Activated CD4-positive, alpha-beta T cell treated with anti-CD3 and anti-CD28 coated beads, Interleukin-2, amount 10 ng/mL, durations not matched to agents 24 days and 14 days (primary cell): ENCODE data around the gene AADACL3. TPM values are rescaled to one million over a fixed set of nuclear protein-coding genes. Genes with fewer than 3 reads are reported as not detected.
"Not testable (repeated sequence)": the region's sequence is repeated elsewhere in the genome, so short reads cannot be mapped to it uniquely, and the experiment has no call there.

Experiments
- DNase-seq: peaks from one replicate; pipeline ENCODE4 v3.0.0; 2022
- H3K27ac Mint-ChIP-seq: one replicate; pipeline ENCODE4 v1.8.0; 2022; ENCODE audit warnings: mild to moderate bottlenecking, mixed read lengths
- H3K27me3 Mint-ChIP-seq: one replicate; pipeline ENCODE4 v1.8.0; 2022; ENCODE audit warnings: mixed read lengths
- H3K36me3 Mint-ChIP-seq: one replicate; pipeline ENCODE4 v1.8.0; 2022; ENCODE audit warnings: low read depth, mild to moderate bottlenecking, mixed read lengths
- H3K4me1 Mint-ChIP-seq: one replicate; pipeline ENCODE4 v1.8.0; 2021; ENCODE audit warnings: mixed read lengths
- H3K4me3 Mint-ChIP-seq: one replicate; pipeline ENCODE4 v1.8.0; 2022; ENCODE audit warnings: mild to moderate bottlenecking, moderate library complexity, mixed read lengths
- H3K9me3 Mint-ChIP-seq: one replicate; pipeline ENCODE4 v1.8.0; 2021; ENCODE audit warnings: mixed read lengths
- intact Hi-C: fragments of 100-400 bp; cut with micrococcal nuclease; formaldehyde crosslinking; loops from one replicate; pipeline ENCODE4 v1.15.1; 2023
- total RNA-seq: library from RNA; stranded (reverse); gene quantifications from 2 replicates; pipeline ENCODE4 v1.2.3, GENCODE V29; 2022

AADACL3 gene
- total RNA-seq, 1 donor from 2014 or later = not detected

- Mint-ChIP-seq H3K27ac (no peak overlapping the region), H3K36me3 (no peaks in the 10 kb centered on the region), H3K27me3 (peaks cover 21% of the 10 kb centered on the region), H3K9me3 (peaks cover 5% of the 10 kb centered on the region), H3K4me3 (no peak overlapping the region), H3K4me1 (no peaks in the 10 kb centered on the region)
- DNase-seq = no peak
- intact Hi-C loops = no loop called here
These were observed 9.8 kb upstream of the AADACL3 start for GRCh38 chr1:12706061-12706460.

DNA sequence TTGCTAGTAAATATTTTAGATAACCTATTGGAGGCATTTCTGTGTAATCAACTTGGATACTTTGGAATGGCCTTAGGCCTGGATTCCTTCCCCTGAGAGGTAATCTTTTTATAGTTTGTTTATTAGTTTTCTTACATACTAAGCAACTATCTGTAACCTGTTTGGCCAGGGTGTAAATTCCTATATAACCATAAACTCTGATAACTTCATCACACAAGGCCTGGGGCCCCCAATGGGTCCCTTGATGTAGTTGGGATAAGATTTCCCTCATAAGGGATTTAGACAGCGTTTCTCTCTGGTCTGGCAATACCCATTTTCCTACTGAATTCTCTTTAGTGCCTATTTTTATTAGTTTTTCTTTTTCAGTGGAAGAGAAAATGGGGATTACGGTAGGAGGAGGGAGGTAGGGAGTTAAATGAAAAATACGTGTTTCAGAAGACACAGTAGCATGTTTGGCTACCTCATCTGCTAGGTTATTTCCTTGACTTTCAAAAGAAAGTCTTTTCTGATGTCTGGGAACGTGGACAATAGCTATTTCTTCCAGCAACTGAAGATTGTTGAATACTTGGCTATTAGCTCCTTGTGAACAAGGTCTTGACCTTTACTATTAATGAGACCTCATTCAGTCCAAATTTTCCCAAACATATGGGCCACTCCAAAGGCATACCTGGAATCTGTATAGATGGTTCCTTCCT lies 7.4 kb upstream of the AADACL3 start:
- intact Hi-C loops = no loop called here
- H3K27me3 Mint-ChIP-seq = peaks cover 32% of the 10 kb centered on the region
- DNase-seq = no peak
- no peaks in the 10 kb centered on the region for H3K9me3 Mint-ChIP-seq
- H3K4me3 Mint-ChIP-seq = no peak overlapping the region
- H3K36me3 Mint-ChIP-seq = no peaks in the 10 kb centered on the region
- H3K4me1 Mint-ChIP-seq = no peaks in the 10 kb centered on the region
- no peak overlapping the region for H3K27ac Mint-ChIP-seq

GRCh38 chr1:12709091-12709491 lies 6.8 kb upstream of the AADACL3 start:
- no peaks in the 10 kb centered on the region for H3K9me3 Mint-ChIP-seq
- DNase-seq = no peak
- peaks cover 32% of the 10 kb centered on the region for H3K27me3 Mint-ChIP-seq
- no peaks in the 10 kb centered on the region for H3K4me1 Mint-ChIP-seq
- no peak overlapping the region for H3K27ac Mint-ChIP-seq
- H3K36me3 Mint-ChIP-seq = no peaks in the 10 kb centered on the region
- intact Hi-C loops = no loop called here
- H3K4me3 Mint-ChIP-seq = no peak overlapping the region

GRCh38 chr1:12709696-12710095 lies 6.2 kb upstream of the AADACL3 start:
- no peak for DNase-seq
- Mint-ChIP-seq H3K4me1 (no peaks in the 10 kb centered on the region), H3K9me3 (no peaks in the 10 kb centered on the region), H3K36me3 (no peaks in the 10 kb centered on the region), H3K27me3 (peaks cover 32% of the 10 kb centered on the region), H3K4me3 (no peak overlapping the region), H3K27ac (no peak overlapping the region)
- intact Hi-C loops = no loop called here

- DNase-seq = no peak
- H3K36me3 Mint-ChIP-seq = no peaks in the 10 kb centered on the region
- H3K4me3 Mint-ChIP-seq = no peak overlapping the region
- H3K9me3 Mint-ChIP-seq = no peaks in the 10 kb centered on the region
- no peaks in the 10 kb centered on the region for H3K4me1 Mint-ChIP-seq
- intact Hi-C loops = no loop called here
- H3K27me3 Mint-ChIP-seq = peaks cover 34% of the 10 kb centered on the region
- no peak overlapping the region for H3K27ac Mint-ChIP-seq
These were observed 4.4 kb upstream of the AADACL3 start for GRCh38 chr1:12711536-12711935.

GRCh38 chr1:12712076-12712475 lies 3.8 kb upstream of the AADACL3 start:
- no peak overlapping the region for H3K27ac Mint-ChIP-seq
- H3K4me1 Mint-ChIP-seq = no peaks in the 10 kb centered on the region
- no peaks in the 10 kb centered on the region for H3K36me3 Mint-ChIP-seq
- peaks cover 32% of the 10 kb centered on the region for H3K27me3 Mint-ChIP-seq
- no peak overlapping the region for H3K4me3 Mint-ChIP-seq
- no peaks in the 10 kb centered on the region for H3K9me3 Mint-ChIP-seq
- DNase-seq = no peak
- intact Hi-C loops = no loop called here

DNA sequence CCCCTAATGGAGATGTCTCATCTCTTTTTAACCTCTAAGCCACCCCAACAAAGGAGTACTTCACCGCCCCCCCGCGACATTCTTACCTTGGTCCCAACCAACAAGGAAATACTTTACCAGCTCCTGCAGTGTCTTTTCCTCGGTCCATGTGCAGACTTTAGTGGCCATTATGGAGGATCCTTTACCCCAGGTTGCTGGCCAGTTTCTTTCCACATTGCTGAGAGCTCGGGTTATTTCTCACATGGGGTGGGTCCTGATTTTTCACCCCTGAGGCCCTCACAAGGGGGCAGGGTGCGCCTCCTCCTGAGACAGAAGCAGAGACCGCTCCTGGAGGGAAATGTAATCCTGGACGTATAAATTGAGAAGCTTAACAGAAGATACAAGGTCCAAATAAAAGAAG lies 3.0 kb upstream of the AADACL3 start:
- no peak for DNase-seq
- H3K27ac Mint-ChIP-seq = no peak overlapping the region
- intact Hi-C loops = no loop called here
- no peaks in the 10 kb centered on the region for H3K36me3 Mint-ChIP-seq
- H3K9me3 Mint-ChIP-seq = no peaks in the 10 kb centered on the region
- H3K4me3 Mint-ChIP-seq = no peak overlapping the region
- no peaks in the 10 kb centered on the region for H3K4me1 Mint-ChIP-seq
- H3K27me3 Mint-ChIP-seq = peaks cover 28% of the 10 kb centered on the region

GRCh38 chr1:12713651-12714050 lies 2.3 kb upstream of the AADACL3 start:
- H3K27ac Mint-ChIP-seq = not testable (repeated sequence)
- H3K27me3 Mint-ChIP-seq = peaks cover 28% of the 10 kb centered on the region

GRCh38 chr1:12714710-12715475 lies 1.0 kb upstream of the AADACL3 start:
- H3K4me1 Mint-ChIP-seq = no peaks in the 10 kb centered on the region
- intact Hi-C loops = no loop called here
- DNase-seq = no peak
- H3K36me3 Mint-ChIP-seq = no peaks in the 10 kb centered on the region
- H3K27ac Mint-ChIP-seq = no peak overlapping the region
- peaks cover 23% of the 10 kb centered on the region for H3K27me3 Mint-ChIP-seq
- no peaks in the 10 kb centered on the region for H3K9me3 Mint-ChIP-seq
- no peak overlapping the region for H3K4me3 Mint-ChIP-seq

More at GRCh38 chr1:12713651-12714050, 2.3 kb upstream of the AADACL3 start:
- intact Hi-C loops, H3K4me3 Mint-ChIP-seq, H3K4me1 Mint-ChIP-seq, DNase-seq, H3K36me3 Mint-ChIP-seq, H3K9me3 Mint-ChIP-seq: not testable (repeated sequence)

DNA sequence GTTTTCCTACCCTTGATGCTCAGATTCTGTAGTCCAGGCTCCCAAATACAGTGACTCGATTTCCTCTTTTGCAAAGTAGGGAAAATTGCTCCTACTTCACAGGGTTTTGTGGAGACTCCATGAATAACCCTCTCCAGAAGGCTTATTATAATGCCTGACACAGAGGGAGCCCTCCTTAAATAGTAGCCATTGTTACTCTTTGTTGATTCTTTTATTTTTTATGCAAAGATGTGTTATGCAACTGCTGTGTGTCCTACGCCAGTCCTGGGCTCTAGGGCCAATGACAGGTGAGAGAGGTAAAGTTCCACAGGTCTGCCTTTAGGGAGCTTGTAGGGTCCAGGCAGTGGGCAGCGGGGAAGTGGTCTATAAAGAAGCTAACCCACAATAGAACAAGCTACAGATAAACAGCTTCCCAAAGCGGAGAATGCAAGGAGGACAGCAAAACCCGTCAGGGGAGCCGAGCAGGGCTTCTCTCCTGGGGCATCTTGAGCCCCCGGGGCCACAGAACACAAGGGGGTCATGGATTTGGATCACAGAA lies 1.5 kb downstream of the AADACL3 start:
- DNase-seq = no peak
- Mint-ChIP-seq H3K27me3 (peaks cover 4% of the 10 kb centered on the region), H3K27ac (no peak overlapping the region), H3K4me3 (no peak overlapping the region), H3K9me3 (no peaks in the 10 kb centered on the region), H3K4me1 (no peaks in the 10 kb centered on the region), H3K36me3 (no peaks in the 10 kb centered on the region)
- intact Hi-C loops = no loop called here

- no peak overlapping the region for H3K4me3 Mint-ChIP-seq
- H3K4me1 Mint-ChIP-seq = no peaks in the 10 kb centered on the region
- DNase-seq = no peak
- H3K9me3 Mint-ChIP-seq = no peaks in the 10 kb centered on the region
- H3K27me3 Mint-ChIP-seq = peaks cover 9% of the 10 kb centered on the region
- no peaks in the 10 kb centered on the region for H3K36me3 Mint-ChIP-seq
- intact Hi-C loops = no loop called here
- no peak overlapping the region for H3K27ac Mint-ChIP-seq
These were observed 6.7 kb downstream of the AADACL3 start for GRCh38 chr1:12722626-12723025.

DNA sequence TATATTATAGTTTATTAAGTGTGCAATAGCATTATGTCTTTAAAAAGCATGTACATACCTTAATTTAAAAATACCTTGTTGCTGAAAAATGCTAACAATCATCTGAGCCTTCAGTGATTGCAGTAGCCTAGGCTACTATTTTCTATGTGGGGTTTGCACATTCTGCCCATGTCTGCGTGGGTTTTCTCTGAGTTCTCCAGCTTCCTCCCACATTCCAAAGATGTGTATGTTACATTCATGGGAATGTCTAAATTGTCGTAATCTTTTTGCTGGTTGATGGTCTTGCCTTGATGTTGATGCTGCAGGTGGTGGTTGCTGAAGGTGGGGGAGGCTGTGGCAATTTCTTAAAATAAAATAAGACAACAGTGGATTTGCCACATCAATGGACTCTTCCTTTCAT lies 12.5 kb downstream of the AADACL3 start:
- DNase-seq = no peak
- no peaks in the 10 kb centered on the region for H3K4me1 Mint-ChIP-seq
- H3K27me3 Mint-ChIP-seq = peaks cover 31% of the 10 kb centered on the region
- no peak overlapping the region for H3K27ac Mint-ChIP-seq
- no peaks in the 10 kb centered on the region for H3K36me3 Mint-ChIP-seq
- intact Hi-C loops = no loop called here
- H3K4me3 Mint-ChIP-seq = no peak overlapping the region
- H3K9me3 Mint-ChIP-seq = peaks cover 24% of the 10 kb centered on the region

- no peak for DNase-seq
- Mint-ChIP-seq H3K4me1 (no peaks in the 10 kb centered on the region), H3K36me3 (no peaks in the 10 kb centered on the region), H3K27ac (no peak overlapping the region), H3K4me3 (no peak overlapping the region), H3K27me3 (peaks cover 39% of the 10 kb centered on the region), H3K9me3 (peaks cover 29% of the 10 kb centered on the region)
- intact Hi-C loops = no loop called here
These were observed 14.2 kb downstream of the AADACL3 start for GRCh38 chr1:12730156-12730555.

DNA sequence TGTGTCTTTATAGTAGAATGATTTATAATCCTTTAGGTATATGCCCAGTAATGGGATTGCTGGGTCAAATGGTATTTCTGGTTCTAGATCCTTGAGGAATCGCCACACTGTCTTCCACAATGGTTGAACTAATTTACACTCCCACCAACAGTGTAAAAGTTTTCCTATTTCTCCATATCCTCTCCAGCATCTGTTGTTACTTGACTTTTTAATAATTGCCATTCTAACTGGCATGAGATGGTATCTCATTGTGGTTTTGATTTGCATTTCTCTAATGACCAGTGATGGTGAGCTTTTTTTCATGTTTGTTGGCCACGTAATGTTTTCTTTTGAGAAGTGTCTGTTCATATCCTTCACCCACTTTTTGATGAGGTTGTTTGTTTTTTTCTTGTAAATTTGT lies 15.2 kb downstream of the AADACL3 start:
- H3K27ac Mint-ChIP-seq, DNase-seq, H3K4me1 Mint-ChIP-seq, H3K4me3 Mint-ChIP-seq, intact Hi-C loops, H3K36me3 Mint-ChIP-seq: not testable (repeated sequence)
- Mint-ChIP-seq H3K27me3 (peaks cover 41% of the 10 kb centered on the region), H3K9me3 (peaks cover 29% of the 10 kb centered on the region)
